Endodermal cell (in vitro differentiated cells): ENCODE results near the gene PTPN21. TPM values are rescaled to one million over a fixed set of nuclear protein-coding genes. Genes with fewer than 3 reads are reported as not detected.

Experiments
- DNase-seq: peaks from one replicate; pipeline ENCODE4 v3.0.0-alpha.2; 2017
- H3K27ac ChIP-seq: 2 replicates; pipeline ENCODE4 v1.5.1; 2013; ENCODE audit warnings: mild to moderate bottlenecking, low read depth, low read length, moderate library complexity
- H3K27me3 ChIP-seq: 2 replicates; pipeline ENCODE4 v1.6.1; 2013; ENCODE audit warnings: mild to moderate bottlenecking, low read length, moderate library complexity; ENCODE audit not compliant: insufficient read depth, control insufficient read depth, poor library complexity, severe bottlenecking
- H3K36me3 ChIP-seq: 2 replicates; pipeline ENCODE4 v1.7.0; 2013; ENCODE audit warnings: mild to moderate bottlenecking, low read length, moderate library complexity; ENCODE audit not compliant: control insufficient read depth, insufficient read depth
- H3K4me1 ChIP-seq: one replicate; pipeline ENCODE4 v1.7.0; 2013; ENCODE audit warnings: low read length; ENCODE audit not compliant: control insufficient read depth, insufficient read depth
- H3K4me3 ChIP-seq: 2 replicates; pipeline ENCODE4 v1.5.1; 2013; ENCODE audit warnings: mild to moderate bottlenecking, low read length, moderate library complexity
- H3K9ac ChIP-seq: 2 replicates; pipeline ENCODE4 v1.6.1; 2013; ENCODE audit warnings: mild to moderate bottlenecking, low read length, moderate library complexity; ENCODE audit not compliant: poor library complexity, severe bottlenecking; ENCODE audit errors: extremely low read depth
- H3K9me3 ChIP-seq: 2 replicates; pipeline ENCODE4 v1.6.1; 2013; ENCODE audit warnings: mild to moderate bottlenecking, low read length, moderate library complexity; ENCODE audit not compliant: control insufficient read depth
- H3K27ac Mint-ChIP-seq: 2 replicates; pipeline ENCODE4 v1.8.0; 2020; ENCODE audit warnings: mixed read lengths
- H3K27me3 Mint-ChIP-seq: 2 replicates; pipeline ENCODE4 v1.8.0; 2021; ENCODE audit warnings: mild to moderate bottlenecking, mixed read lengths; ENCODE audit not compliant: insufficient read depth
- H3K36me3 Mint-ChIP-seq: 2 replicates; pipeline ENCODE4 v1.8.0; 2020; ENCODE audit warnings: low read depth, mixed read lengths
- H3K4me1 Mint-ChIP-seq: 2 replicates; pipeline ENCODE4 v1.8.0; 2020; ENCODE audit warnings: mixed read lengths
- H3K4me3 Mint-ChIP-seq: 2 replicates; pipeline ENCODE4 v1.8.0; 2020; ENCODE audit warnings: mild to moderate bottlenecking, moderate library complexity, mixed read lengths
- H3K9me3 Mint-ChIP-seq: 2 replicates; pipeline ENCODE4 v1.8.0; 2020; ENCODE audit warnings: mild to moderate bottlenecking, mixed read lengths
- WGBS, 2 experiments: methylation state at CpG; one replicate each; pipeline versions ENCODE4 v1.1.5 to v1.1.7; 2013; ENCODE audit warnings: missing lambda C conversion rate in 2 of 2, mixed read lengths in 1 of 2; ENCODE audit not compliant: insufficient coverage in 1 of 2, insufficient read length in 1 of 2; 5-methylcytosine and 5-hydroxymethylcytosine counted together
- total RNA-seq, 2 donors: library from RNA; stranded (reverse); fragmentation: NEBNext Ultra II Directional in 1 of 2; extraction: Animal tissue kit (Norgen Biotek cat#: 25700) in 1 of 2; gene quantifications; 2 replicates in 1 of 2; 3 replicates in 1 of 2; pipeline ENCODE4 v1.2.1, GENCODE V29; 2021
- TF ChIP-seq, protein P1 (sequence below): fragments of 200-600 bp; sonication (generic); conservative IDR thresholded peaks from 2 replicates; pipeline ENCODE4 v1.5.0; 2021; ENCODE audit warnings: antibody characterized with exemption, mild to moderate bottlenecking

PTPN21 gene
- total RNA-seq, 2 donors from 2014 or later, result 23.8 to 45.5 TPM

DNA sequence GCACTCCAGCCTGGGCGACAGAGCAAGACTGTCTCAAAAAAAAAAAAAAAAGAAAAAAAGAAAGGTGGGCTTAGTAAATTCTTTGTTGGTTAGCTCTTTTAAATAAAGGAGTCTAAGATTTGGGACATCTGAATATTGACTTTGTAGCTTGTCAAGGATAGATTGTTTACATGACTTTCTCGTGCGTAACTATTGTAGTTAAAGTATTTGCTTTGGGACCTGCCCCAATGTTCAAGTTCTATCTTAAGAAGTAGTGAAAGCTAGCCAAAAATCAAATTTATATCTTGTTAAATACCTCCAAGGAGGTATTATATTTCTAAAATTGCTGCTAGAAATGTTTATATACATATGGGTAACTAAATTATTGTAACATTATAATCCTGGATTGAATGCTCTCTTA lies 32.4 kb downstream of the PTPN21 start:
- 95% methylated on average over 3 of the region's 3 CpGs for WGBS, 2 experiments
- H3K27ac Mint-ChIP-seq, result no peak overlapping the region
- peaks cover 2% of the 10 kb centered on the region for H3K4me1 Mint-ChIP-seq
- H3K27ac ChIP-seq, result no peak overlapping the region
- TF ChIP-seq, protein P1, sequence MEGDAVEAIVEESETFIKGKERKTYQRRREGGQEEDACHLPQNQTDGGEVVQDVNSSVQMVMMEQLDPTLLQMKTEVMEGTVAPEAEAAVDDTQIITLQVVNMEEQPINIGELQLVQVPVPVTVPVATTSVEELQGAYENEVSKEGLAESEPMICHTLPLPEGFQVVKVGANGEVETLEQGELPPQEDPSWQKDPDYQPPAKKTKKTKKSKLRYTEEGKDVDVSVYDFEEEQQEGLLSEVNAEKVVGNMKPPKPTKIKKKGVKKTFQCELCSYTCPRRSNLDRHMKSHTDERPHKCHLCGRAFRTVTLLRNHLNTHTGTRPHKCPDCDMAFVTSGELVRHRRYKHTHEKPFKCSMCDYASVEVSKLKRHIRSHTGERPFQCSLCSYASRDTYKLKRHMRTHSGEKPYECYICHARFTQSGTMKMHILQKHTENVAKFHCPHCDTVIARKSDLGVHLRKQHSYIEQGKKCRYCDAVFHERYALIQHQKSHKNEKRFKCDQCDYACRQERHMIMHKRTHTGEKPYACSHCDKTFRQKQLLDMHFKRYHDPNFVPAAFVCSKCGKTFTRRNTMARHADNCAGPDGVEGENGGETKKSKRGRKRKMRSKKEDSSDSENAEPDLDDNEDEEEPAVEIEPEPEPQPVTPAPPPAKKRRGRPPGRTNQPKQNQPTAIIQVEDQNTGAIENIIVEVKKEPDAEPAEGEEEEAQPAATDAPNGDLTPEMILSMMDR, result no peak
- no peak overlapping the region for H3K4me3 ChIP-seq
- no peaks in the 10 kb centered on the region for H3K4me1 ChIP-seq
- H3K36me3 ChIP-seq, result peaks cover 13% of the 10 kb centered on the region
- peaks cover 5% of the 10 kb centered on the region for H3K9me3 ChIP-seq
- H3K9ac ChIP-seq, result no peak overlapping the region
- no peak overlapping the region for H3K4me3 Mint-ChIP-seq
- H3K27me3 Mint-ChIP-seq, result no peaks in the 10 kb centered on the region
- peaks cover 14% of the 10 kb centered on the region for H3K36me3 Mint-ChIP-seq
- no peak for DNase-seq
- no peaks in the 10 kb centered on the region for H3K27me3 ChIP-seq
- no peaks in the 10 kb centered on the region for H3K9me3 Mint-ChIP-seq

DNA sequence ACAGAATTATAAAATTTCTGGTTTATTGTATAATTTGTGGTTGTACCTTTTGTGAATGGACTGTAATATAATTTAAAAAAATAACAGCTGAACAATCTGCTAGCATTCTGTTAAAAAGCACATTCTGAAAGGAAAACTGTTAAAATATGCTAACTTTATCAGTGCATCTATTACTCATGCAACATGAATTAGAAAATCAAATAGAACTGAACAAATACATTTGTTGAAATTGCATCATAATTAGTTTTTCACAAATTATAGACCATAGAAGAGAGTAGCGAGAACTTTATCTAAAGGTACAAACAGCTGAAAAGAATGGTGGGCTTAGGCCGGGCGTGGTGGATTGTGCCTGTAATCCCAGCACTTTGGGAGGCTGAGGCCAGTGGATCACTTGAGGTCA lies 33.0 kb downstream of the PTPN21 start:
- H3K4me1 Mint-ChIP-seq, result no peaks in the 10 kb centered on the region
- no peaks in the 10 kb centered on the region for H3K9me3 Mint-ChIP-seq
- Histone ChIP-seq H3K9me3 (no peaks in the 10 kb centered on the region), H3K27me3 (no peaks in the 10 kb centered on the region), H3K27ac (no peak overlapping the region), H3K9ac (no peak overlapping the region), H3K4me3 (no peak overlapping the region), H3K4me1 (no peaks in the 10 kb centered on the region), H3K36me3 (peaks cover 12% of the 10 kb centered on the region)
- 83 to 84% methylated on average over 2 to 3 of the region's 3 CpGs for WGBS, 2 experiments
- TF ChIP-seq, protein P1, result no peak
- H3K27ac Mint-ChIP-seq, result no peak overlapping the region
- no peaks in the 10 kb centered on the region for H3K27me3 Mint-ChIP-seq
- peaks cover 12% of the 10 kb centered on the region for H3K36me3 Mint-ChIP-seq
- no peak overlapping the region for H3K4me3 Mint-ChIP-seq
- no peak for DNase-seq

DNA sequence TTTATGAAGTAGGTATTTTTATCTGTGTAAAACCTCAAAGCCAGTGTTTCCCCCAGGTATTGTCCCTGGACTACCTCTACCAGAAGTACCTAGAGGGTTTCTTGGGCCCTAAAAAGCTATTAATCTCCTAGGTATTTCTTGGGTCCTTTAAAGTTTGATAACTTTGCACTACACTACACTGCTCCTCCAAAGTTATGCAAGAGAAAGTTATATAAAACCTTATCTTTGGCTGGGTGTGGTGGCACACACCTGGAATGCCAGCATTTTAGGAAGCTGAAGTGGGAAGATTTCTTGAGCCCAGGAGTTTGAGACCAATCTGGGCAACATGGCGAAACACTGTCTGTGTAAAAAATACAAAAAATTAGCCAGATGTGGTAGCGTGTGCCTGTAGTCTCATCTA lies 34.9 kb downstream of the PTPN21 start:
- DNase-seq, result no peak
- H3K27me3 ChIP-seq, result no peaks in the 10 kb centered on the region
- TF ChIP-seq, protein P1, result no peak
- 96 to 100% methylated on average over 2 of the region's 2 CpGs for WGBS, 2 experiments
- H3K9me3 Mint-ChIP-seq, result no peaks in the 10 kb centered on the region
- H3K27ac ChIP-seq, result no peak overlapping the region
- no peaks in the 10 kb centered on the region for H3K4me1 Mint-ChIP-seq
- H3K36me3 Mint-ChIP-seq, result peaks cover 10% of the 10 kb centered on the region
- no peak overlapping the region for H3K4me3 Mint-ChIP-seq
- H3K4me3 ChIP-seq, result no peak overlapping the region
- H3K27me3 Mint-ChIP-seq, result no peaks in the 10 kb centered on the region
- peaks cover 18% of the 10 kb centered on the region for H3K36me3 ChIP-seq
- H3K9ac ChIP-seq, result no peak overlapping the region
- H3K9me3 ChIP-seq, result no peaks in the 10 kb centered on the region
- no peak overlapping the region for H3K27ac Mint-ChIP-seq
- H3K4me1 ChIP-seq, result no peaks in the 10 kb centered on the region
